K562 (cell line): ENCODE results near the gene PRTN3. TPM values are rescaled to one million over a fixed set of nuclear protein-coding genes. Genes with fewer than 3 reads are reported as not detected.
A peak's percentile ranks its signal among the peaks of the same experiment; 100 is the strongest.

Experiments used
- ATF7 ChIP-seq: fragments of 450-650 bp; IDR thresholded peaks from 2 replicates; pipeline ENCODE4 v1.7.1; 2014; ENCODE audit warnings: mild to moderate bottlenecking, moderate library complexity
- FOXP1 ChIP-seq: sonication (generic); formaldehyde crosslinking; IDR thresholded peaks from 2 replicates; pipeline ENCODE4 v1.8.0; 2022; ENCODE audit warnings: mild to moderate bottlenecking, missing genetic modification reagents
- KDM2B ChIP-seq: fragments of 250-450 bp; sonication (Bioruptor Pico); IDR thresholded peaks from 2 replicates; pipeline ENCODE4 v1.8.0; 2021; ENCODE audit warnings: mild to moderate bottlenecking, moderate library complexity
- KDM5B ChIP-seq: fragments of 200-600 bp; sonication (generic); IDR thresholded peaks from 2 replicates; pipeline ENCODE4 v1.6.1; 2012; ENCODE audit warnings: low read depth, mild to moderate bottlenecking, moderate library complexity, low read length, control low read depth, inconsistent platforms; ENCODE audit not compliant: insufficient replicate concordance
- MYC ChIP-seq, 2 experiments: fragments of 250-450 bp in 1 of 2; sonication (Bioruptor Pico) in 1 of 2; IDR thresholded peaks; 2 replicates each; pipeline versions ENCODE4 v1.5.1 to v1.6.1; 2012 to 2021; ENCODE audit warnings: low read depth in 2 of 2, borderline replicate concordance in 1 of 2, improper control_type of control experiment in 1 of 2, low read length in 1 of 2, mild to moderate bottlenecking in 1 of 2, moderate library complexity in 1 of 2
- RBFOX2 ChIP-seq: fragments of 200-400 bp; formaldehyde crosslinking; IDR thresholded peaks from 2 replicates; pipeline ENCODE4 v1.6.1; 2017; ENCODE audit warnings: low read depth, mild to moderate bottlenecking, low read length, moderate library complexity
- ZBTB7A ChIP-seq: IDR thresholded peaks from 2 replicates; pipeline ENCODE4 v1.6.1; 2011; ENCODE audit warnings: low read depth, mild to moderate bottlenecking, low read length, moderate library complexity, borderline replicate concordance; ENCODE audit not compliant: control insufficient read depth
- polyA plus RNA-seq, 8 experiments: library from polyadenylated mRNA; depleted of rRNA in 4 of 8; stranded (reverse) in 5 of 8; unstranded in 3 of 8; fragments of >200 nt; fragmentation: Nextera tagmentation in 2 of 8; fragmentation: Illumina TruSeq in 1 of 8; extraction: Ambion mirVana in 2 of 8; extraction: Trizol in 1 of 8; gene quantifications; 2 replicates each; pipeline versions ENCODE4 v1.2.1 to v1.2.3, GENCODE V29; 2011 to 2014; ENCODE audit warnings: inconsistent platforms in 1 of 8, missing spikeins in 1 of 8
- total RNA-seq, 7 experiments: library from RNA; depleted of rRNA in 6 of 7; stranded (reverse); fragments of >200 nt in 6 of 7; fragmentation: Illumina TruSeq in 2 of 7; extraction: Trizol in 2 of 7; gene quantifications; 2 replicates each; pipeline versions ENCODE4 v1.2.1 to v1.2.3, GENCODE V29; 2011 to 2021; ENCODE audit warnings: low replicate concordance in 1 of 7
- TF ChIP-seq, protein P1 (sequence below): fragments of 450-650 bp; IDR thresholded peaks from 2 replicates; pipeline ENCODE4 v1.7.1; 2018; ENCODE audit warnings: mild to moderate bottlenecking, low read depth; ENCODE audit not compliant: partially characterized antibody

The PRTN3 gene
- total and polyA plus RNA-seq, 9 of the 15 experiments (the other 6 are each of a cell fraction or from before 2014, with no cell fraction given) = 0.14 to 0.86 (median 0.43) TPM; not detected in 3

DNA sequence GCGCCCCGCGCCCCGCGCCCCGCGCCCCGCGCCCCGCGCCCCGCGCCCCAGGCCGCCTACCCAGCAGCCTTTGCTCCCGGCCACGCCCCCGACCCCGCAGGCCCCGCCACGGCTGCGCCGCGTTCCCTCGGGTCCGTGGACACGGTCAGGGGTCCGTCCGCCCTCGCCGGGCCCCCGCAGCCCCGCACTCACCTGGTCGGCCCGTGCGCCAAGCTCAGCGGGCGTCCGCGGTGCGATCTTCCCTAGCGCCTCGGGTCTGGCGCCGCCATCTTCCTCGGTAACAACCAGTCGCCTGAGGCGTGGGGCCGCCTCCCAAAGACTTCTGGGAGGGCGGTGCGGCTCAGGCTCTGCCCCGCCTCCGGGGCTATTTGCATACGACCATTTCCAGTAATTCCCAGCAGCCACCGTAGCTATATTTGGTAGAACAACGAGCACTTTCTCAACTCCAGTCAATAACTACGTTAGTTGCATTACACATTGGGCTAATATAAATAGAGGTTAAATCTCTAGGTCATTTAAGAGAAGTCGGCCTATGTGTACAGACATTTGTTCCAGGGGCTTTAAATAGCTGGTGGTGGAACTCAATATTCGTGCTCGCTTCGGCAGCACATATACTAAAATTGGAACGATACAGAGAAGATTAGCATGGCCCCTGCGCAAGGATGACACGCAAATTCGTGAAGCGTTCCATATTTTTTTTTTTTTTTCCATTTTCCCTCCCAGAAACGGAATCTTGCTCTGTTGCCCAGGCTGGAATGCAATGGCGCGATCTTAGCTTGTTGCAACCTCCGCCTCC lies 52.3 kb downstream of the PRTN3 start, which contains the start of the genes MED16 and RNU6-9 (continued):
- TF ChIP-seq, protein P1, sequence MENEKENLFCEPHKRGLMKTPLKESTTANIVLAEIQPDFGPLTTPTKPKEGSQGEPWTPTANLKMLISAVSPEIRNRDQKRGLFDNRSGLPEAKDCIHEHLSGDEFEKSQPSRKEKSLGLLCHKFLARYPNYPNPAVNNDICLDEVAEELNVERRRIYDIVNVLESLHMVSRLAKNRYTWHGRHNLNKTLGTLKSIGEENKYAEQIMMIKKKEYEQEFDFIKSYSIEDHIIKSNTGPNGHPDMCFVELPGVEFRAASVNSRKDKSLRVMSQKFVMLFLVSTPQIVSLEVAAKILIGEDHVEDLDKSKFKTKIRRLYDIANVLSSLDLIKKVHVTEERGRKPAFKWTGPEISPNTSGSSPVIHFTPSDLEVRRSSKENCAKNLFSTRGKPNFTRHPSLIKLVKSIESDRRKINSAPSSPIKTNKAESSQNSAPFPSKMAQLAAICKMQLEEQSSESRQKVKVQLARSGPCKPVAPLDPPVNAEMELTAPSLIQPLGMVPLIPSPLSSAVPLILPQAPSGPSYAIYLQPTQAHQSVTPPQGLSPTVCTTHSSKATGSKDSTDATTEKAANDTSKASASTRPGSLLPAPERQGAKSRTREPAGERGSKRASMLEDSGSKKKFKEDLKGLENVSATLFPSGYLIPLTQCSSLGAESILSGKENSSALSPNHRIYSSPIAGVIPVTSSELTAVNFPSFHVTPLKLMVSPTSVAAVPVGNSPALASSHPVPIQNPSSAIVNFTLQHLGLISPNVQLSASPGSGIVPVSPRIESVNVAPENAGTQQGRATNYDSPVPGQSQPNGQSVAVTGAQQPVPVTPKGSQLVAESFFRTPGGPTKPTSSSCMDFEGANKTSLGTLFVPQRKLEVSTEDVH = peak; percentile 17
- TF ChIP-seq MYC (IDR thresholded peaks at IDR 0.05; ENCODE audit: low read depth, low read length) (peak; percentile 32; the same call in 1 of the 2 replicates), MYC (CRISPR knock-in tag; IDR thresholded peaks at IDR 0.05; ENCODE audit: borderline replicate concordance, low read depth) (no peak), RBFOX2 (peak; percentile 93), ZBTB7A (peak; percentile 67; the same call in 1 of the 2 replicates), KDM2B (CRISPR knock-in tag) (0 out of 2 replicates have a peak, but pooled peaks have one; percentile 30), KDM5B (peak; percentile 61), FOXP1 (CRISPR knock-in tag) (peak; percentile 35; the same call in 1 of the 2 replicates), ATF7 (peak; percentile 89)
